GM13977 (cell line): ENCODE results near the gene KCNJ5.

Source experiments
- DNase-seq: peaks from one replicate; pipeline ENCODE4 v3.0.0; 2012; ENCODE audit warnings: low spot score
- in situ Hi-C: fragments of 300-500 bp; cut with MboI; formaldehyde crosslinking; loops from one replicate; pipeline ENCODE4 v1.12.0; 2022; ENCODE audit warnings: low sequenced_read_pairs, low pct_unique_long_range_greater_than_20kb, mixed read lengths, inconsistent platforms; ENCODE audit not compliant: unreplicated experiment
- TF ChIP-seq, protein P1 (sequence below): IDR thresholded peaks from 2 replicates; pipeline ENCODE4 v1.5.1; 2012; ENCODE audit warnings: mild to moderate bottlenecking, control low read depth; ENCODE audit not compliant: insufficient read depth; ENCODE audit errors: extremely low read depth, missing control alignments

Gene KCNJ5

DNA sequence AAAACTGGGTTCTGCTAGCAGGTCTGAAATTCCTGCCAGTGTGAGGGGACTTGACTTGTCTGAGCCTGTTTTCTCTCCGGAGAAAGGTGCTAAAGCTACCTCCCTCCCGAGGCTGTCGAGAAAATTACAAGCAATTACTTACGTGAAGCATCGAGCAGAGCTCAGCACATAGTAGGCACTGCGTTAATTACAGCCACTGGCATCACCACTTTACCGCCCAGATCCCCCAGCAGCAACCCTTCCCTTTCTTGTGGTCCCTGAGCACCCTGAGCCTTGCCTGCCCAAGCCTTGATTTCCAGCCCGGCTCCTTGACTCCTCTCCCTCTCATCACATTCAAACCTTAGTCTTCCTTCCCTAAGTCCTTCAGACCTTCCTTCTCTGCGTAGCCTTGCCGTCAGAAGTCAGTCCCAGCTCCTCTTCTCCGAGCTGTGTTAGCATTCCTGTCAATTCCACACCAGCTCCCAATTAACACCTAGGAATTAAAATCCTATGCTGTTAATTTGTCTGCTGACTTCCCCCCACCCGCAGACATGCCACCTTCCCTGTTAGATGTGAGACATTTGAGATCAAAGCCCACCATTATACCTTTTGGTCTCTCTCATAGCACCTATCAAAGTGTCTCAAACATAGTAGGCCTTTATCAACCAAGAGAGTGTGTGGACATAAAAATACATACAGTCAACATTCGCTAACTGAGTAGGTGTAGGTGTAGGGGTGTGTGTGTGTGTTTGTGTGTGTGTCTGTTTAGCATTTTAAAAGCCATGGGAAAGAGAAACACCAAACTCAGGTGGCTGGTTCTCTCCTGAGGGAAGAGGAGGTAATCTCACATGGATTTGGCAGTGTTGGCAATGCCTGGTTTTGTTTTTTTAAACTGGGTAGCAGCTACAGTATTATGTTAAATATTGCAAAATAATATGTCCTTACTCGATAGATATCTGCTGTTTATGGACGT, 2.8 kb upstream of the KCNJ5 start:
- TF ChIP-seq, protein P1, sequence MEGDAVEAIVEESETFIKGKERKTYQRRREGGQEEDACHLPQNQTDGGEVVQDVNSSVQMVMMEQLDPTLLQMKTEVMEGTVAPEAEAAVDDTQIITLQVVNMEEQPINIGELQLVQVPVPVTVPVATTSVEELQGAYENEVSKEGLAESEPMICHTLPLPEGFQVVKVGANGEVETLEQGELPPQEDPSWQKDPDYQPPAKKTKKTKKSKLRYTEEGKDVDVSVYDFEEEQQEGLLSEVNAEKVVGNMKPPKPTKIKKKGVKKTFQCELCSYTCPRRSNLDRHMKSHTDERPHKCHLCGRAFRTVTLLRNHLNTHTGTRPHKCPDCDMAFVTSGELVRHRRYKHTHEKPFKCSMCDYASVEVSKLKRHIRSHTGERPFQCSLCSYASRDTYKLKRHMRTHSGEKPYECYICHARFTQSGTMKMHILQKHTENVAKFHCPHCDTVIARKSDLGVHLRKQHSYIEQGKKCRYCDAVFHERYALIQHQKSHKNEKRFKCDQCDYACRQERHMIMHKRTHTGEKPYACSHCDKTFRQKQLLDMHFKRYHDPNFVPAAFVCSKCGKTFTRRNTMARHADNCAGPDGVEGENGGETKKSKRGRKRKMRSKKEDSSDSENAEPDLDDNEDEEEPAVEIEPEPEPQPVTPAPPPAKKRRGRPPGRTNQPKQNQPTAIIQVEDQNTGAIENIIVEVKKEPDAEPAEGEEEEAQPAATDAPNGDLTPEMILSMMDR = no peak
- no peak for DNase-seq
- in situ Hi-C loops = loop anchor here (10.0 kb wide), 1 partner anchor 66 kb away; no protein-coding TSS in a partner anchor

DNA sequence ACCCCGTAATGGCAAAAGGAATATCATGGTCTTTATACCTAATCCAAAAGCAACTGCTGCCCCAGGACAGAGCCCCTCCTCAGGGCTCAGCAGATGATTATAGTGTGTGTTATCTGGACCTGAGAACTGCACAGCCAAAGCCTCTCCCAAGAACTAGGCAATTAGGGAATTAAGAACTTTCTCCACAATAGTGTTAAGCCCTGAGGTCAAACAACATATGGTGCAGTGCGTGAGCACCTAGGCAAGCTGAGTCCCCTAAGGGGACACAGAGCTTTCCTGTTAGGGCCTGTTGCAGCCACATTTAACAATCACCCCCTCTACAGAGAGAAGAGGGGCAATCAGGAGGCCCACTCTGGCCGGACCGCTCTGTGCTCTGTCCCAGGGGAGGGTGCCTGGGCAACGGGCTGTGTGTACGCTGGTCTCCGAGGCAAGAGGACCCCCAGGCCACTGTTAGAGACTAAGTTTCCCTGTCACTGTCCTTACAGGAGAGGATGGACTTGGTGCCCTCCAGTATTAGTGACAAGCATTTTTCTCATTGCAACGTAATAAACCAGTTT, 1.4 kb upstream of the KCNJ5 start:
- TF ChIP-seq, protein P1 = no peak
- no peak for DNase-seq
- in situ Hi-C loops = loop anchor here (10.0 kb wide), 1 partner anchor 65 kb away; no protein-coding TSS in a partner anchor

DNA sequence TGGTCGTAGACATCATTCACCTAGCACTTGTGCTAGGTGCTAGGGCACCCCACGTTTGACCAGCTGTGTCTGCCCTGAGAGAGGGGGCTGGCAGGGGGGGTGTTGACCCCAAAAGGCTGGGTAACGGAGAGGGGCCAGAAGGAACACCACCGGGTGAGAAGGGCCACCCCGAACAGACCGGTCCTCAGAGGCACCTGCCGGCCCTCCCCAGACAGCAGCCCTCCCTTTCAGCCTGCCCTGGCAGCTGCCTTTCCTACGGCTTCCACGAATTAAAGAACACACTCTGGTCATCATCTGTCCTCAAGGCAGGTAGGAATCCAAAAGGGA, 977 bp upstream of the KCNJ5 start:
- in situ Hi-C loops = no loop called here
- TF ChIP-seq, protein P1 = no peak
- no peak for DNase-seq

DNA sequence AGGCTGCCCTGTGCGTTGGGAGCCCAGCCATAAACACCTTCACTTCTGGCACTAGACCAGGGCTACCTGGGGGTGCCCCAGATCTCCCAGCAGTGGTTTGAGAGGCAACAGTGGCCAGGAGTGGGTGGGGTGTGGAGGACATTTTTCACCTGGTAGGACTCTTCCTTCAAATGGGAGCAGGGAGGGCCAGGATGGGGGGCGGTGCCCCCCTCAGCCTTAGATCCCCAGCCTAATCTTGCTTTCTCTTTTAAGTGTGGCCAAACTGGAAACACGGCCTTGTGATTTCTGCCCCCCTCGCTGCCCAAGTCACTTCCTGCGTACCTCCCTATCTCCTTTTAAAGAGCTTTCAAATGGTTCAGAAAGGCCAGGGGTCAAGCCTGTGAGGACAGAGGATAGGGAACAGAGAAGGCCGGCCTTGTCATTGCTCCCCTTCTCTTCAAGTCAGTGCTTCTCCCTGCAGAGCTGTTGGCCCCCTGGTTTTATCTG, 800 bp downstream of the KCNJ5 start:
- TF ChIP-seq, protein P1 = no peak
- DNase-seq = no peak
- in situ Hi-C loops = no loop called here

DNA sequence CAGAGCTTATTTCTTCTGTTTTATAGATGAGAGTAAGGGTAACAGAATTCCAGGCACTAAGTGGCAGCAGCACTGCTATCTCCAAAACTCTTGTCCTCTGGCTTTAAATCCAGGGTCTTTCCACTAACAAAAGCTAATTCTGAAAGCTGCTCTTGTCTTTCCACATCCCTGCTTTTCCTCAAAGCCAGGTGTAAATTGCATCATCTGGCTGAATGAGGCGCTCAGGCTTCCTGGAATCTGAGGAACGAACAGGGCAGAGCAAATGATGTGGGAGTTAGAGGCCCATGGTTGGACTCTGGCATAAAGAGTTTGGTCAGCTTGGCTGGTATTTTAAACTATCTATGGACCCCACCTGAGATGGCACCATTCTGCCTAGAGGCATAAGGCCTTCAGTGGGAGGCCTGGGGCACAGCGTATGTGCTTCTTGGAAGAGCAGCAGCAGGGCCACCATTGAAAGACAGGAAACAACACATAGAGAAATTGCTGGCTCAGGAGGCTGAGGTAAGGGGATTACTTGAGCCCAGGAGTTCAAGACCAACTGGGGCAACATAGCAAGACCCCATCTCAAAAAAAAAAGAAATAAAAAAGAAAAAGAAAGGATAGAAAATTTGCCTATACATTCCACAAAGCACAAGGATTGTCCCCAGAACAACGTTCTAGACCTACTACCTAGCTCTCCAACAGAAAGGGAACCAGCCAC, 1.9 kb downstream of the KCNJ5 start:
- in situ Hi-C loops = no loop called here
- TF ChIP-seq, protein P1 = no peak
- DNase-seq = no peak

DNA sequence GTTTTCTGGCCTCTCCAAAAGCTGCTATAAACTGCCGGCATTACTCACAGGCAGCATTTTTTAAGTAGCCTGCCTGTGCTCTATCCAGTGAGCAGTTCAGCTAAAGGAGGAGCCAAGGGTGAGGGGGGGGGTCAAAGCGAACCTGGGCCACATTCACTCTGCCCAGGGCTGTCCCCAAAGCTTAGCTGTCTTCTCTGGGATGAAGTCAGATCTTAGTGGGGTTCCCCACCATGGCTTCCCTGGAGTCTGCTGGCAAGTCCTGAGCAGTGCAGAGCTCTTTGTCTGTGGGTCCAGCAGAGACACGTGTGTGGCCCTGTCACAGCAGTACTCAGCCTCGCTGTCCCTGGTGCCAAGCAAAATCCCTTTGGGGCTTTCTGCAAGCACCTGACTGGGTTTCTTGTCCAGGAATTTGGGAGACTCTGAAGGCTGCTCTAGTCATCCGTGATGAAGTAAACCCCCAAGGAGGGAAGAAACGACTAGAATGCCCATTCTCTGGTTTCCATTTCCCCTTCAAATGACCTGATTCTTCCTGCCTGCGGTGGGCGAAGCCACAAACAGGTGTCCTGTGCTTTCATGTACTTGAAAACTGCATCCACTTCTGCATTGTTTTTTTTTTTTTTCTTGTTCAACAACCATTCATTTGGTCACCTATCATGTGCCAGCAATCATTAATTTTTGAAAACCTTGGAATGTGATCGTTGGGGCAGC, 2.6 kb downstream of the KCNJ5 start:
- in situ Hi-C loops = no loop called here
- no peak for DNase-seq
- TF ChIP-seq, protein P1 = no peak
